HG03565 (cell line): ENCODE data around the gene NPVF.

Experiments used
- ATAC-seq: cut with Tn5 transposase; IDR thresholded peaks from one replicate; pipeline ENCODE4 v1.9.1; 2021; ENCODE audit warnings: mild to moderate bottlenecking, moderate library complexity; ENCODE audit not compliant: unreplicated experiment

Gene NPVF

GRCh38 chr7:25179325-25179724 lies 49.0 kb downstream of the NPVF start:
- ATAC-seq = no peak
